Testis (tissue), 2 donors: ENCODE results near the gene SLC35F4.

Experiments used
- CTCF ChIP-seq, 3 experiments: fragments of 450-650 bp in 2 of 3; fragments of 200-600 bp in 1 of 3; sonication (generic) in 1 of 3; IDR thresholded peaks; one replicate each; pipeline ENCODE4 v1.5.1; 2016 to 2019; ENCODE audit warnings: antibody characterized with exemption in 3 of 3, mild to moderate bottlenecking in 2 of 3, moderate library complexity in 1 of 3
- POLR2A ChIP-seq: fragments of 450-650 bp; IDR thresholded peaks from one replicate; pipeline ENCODE4 v1.6.1; 2017; ENCODE audit warnings: antibody characterized with exemption, mild to moderate bottlenecking, moderate library complexity

GRCh38 chr14:57875296-57875695 is 9.4 kb upstream of the SLC35F4 start:
- TF ChIP-seq CTCF (IDR thresholded peaks at IDR 0.05) (no peak), POLR2A (no peak)
